Activated naive CD8-positive, alpha-beta T cell treated with anti-CD3 and anti-CD28 coated beads, Interleukin-2, amount 50 U/mL, for 16 hours (primary cell): ENCODE measurements around the gene SERPINB1.
"Not testable (repeated sequence)": the region's sequence is repeated elsewhere in the genome, so short reads cannot be mapped to it uniquely, and the experiment has no call there.

Source experiments
- DNase-seq: peaks from one replicate; pipeline ENCODE4 v3.0.0-alpha.2; 2020; ENCODE audit warnings: low read depth, low spot score

SERPINB1 gene

GRCh38 chr6:2818593-2818992 is 23.1 kb downstream of the SERPINB1 start:
- no peak for DNase-seq

- no peak for DNase-seq
These were observed 23.7 kb downstream of the SERPINB1 start for GRCh38 chr6:2817903-2818443.

GRCh38 chr6:2816158-2816557 is 25.5 kb downstream of the SERPINB1 start:
- no peak for DNase-seq

GRCh38 chr6:2812695-2813094 is 29.0 kb downstream of the SERPINB1 start:
- no peak for DNase-seq

- DNase-seq: no peak
These were observed 31.5 kb downstream of the SERPINB1 start for GRCh38 chr6:2810092-2810671.

GRCh38 chr6:2809015-2809414 is 32.6 kb downstream of the SERPINB1 start:
- no peak for DNase-seq

GRCh38 chr6:2807342-2808090 is 34.1 kb downstream of the SERPINB1 start:
- DNase-seq: no peak

GRCh38 chr6:2806644-2807043 is 35.0 kb downstream of the SERPINB1 start:
- DNase-seq: no peak

- DNase-seq: no peak
These were observed 36.6 kb downstream of the SERPINB1 start for GRCh38 chr6:2805031-2805430.

GRCh38 chr6:2804516-2804915 is 37.1 kb downstream of the SERPINB1 start:
- no peak for DNase-seq

GRCh38 chr6:2803731-2804429 is 37.8 kb downstream of the SERPINB1 start:
- DNase-seq: no peak

- no peak for DNase-seq
These were observed 39.1 kb downstream of the SERPINB1 start for GRCh38 chr6:2802521-2803060.

GRCh38 chr6:2801687-2802086 is 40.0 kb downstream of the SERPINB1 start:
- DNase-seq: not testable (repeated sequence)

GRCh38 chr6:2800552-2801316 is 40.9 kb downstream of the SERPINB1 start:
- no peak for DNase-seq

GRCh38 chr6:2799936-2800527 is 41.6 kb downstream of the SERPINB1 start:
- DNase-seq: no peak

GRCh38 chr6:2798586-2799134 is 43.0 kb downstream of the SERPINB1 start:
- DNase-seq: no peak

GRCh38 chr6:2797564-2798031 is 44.1 kb downstream of the SERPINB1 start:
- no peak for DNase-seq

GRCh38 chr6:2796861-2797260 is 44.8 kb downstream of the SERPINB1 start:
- DNase-seq: no peak

- DNase-seq: no peak
These were observed 45.7 kb downstream of the SERPINB1 start for GRCh38 chr6:2795956-2796355.

GRCh38 chr6:2795162-2795561 is 46.5 kb downstream of the SERPINB1 start:
- no peak for DNase-seq
